SJSA1 (cell line): ENCODE data around the gene NME3. TPM values are rescaled to one million over a fixed set of nuclear protein-coding genes. Genes with fewer than 3 reads are reported as not detected.
"Not testable (repeated sequence)": the region's sequence is repeated elsewhere in the genome, so short reads cannot be mapped to it uniquely, and the experiment has no call there.

Experiments
- DNase-seq, 2 experiments: peaks; one replicate each; pipeline ENCODE4 v3.0.0-alpha.2; 2015 to 2020; ENCODE audit warnings: low spot score in 2 of 2, low read depth in 1 of 2
- H3K27ac ChIP-seq: fragments of 250-450 bp; sonication (Bioruptor Pico); 2 replicates; pipeline ENCODE4 v1.5.1; 2020; ENCODE audit warnings: mild to moderate bottlenecking, moderate library complexity
- H3K27me3 ChIP-seq: fragments of 250-450 bp; sonication (Bioruptor Pico); replicated peaks from 2 replicates; pipeline ENCODE4 v1.5.1; 2020; ENCODE audit warnings: mild to moderate bottlenecking, moderate library complexity
- H3K36me3 ChIP-seq: fragments of 250-450 bp; sonication (Bioruptor Pico); 2 replicates; pipeline ENCODE4 v1.5.1; 2020; ENCODE audit warnings: mild to moderate bottlenecking
- H3K4me1 ChIP-seq: fragments of 250-450 bp; sonication (Bioruptor Pico); replicated peaks from 2 replicates; pipeline ENCODE4 v1.6.1; 2021; ENCODE audit warnings: mild to moderate bottlenecking
- H3K4me3 ChIP-seq: fragments of 250-450 bp; sonication (Bioruptor Pico); 2 replicates; pipeline ENCODE4 v1.5.1; 2020; ENCODE audit warnings: mild to moderate bottlenecking
- H3K9me3 ChIP-seq: fragments of 250-450 bp; sonication (Bioruptor Pico); replicated peaks from 2 replicates; pipeline ENCODE4 v1.5.1; 2020; ENCODE audit warnings: mild to moderate bottlenecking
- total RNA-seq: library from RNA; depleted of rRNA; stranded (reverse); fragments of >200 nt; shearing (Covaris generic); gene quantifications from 2 replicates; pipeline ENCODE4 v1.2.3, GENCODE V29; 2014

Gene NME3
- total RNA-seq, 1 experiment from 2014 or later = 19.9 TPM

DNA sequence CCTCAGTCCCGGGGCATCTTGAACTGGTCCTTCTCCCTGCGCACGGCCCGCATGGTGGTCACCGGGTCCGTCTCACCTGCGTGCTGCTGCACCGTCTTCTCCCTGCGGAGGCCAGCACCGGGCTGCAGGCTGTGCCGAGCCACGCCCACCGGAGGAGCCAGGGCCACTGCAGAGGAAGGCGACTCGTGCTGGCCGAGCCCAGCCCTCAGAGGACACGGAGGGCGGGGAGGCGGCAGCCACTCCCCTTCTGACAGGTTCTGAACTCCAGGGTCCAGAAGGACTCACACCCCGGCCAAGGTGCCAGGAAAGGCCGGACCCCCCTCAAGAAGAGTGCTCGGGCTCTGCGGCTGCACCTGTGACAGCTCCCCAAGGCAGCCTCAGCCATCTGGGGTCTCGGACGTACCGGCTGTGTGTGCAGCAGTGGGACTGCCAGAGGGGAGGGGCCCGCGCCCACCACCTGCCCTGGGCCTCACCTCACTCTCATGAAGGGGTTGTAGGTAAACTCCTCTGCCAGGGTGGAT, 38.0 kb upstream of the NME3 start:
- Histone ChIP-seq H3K27me3 (no peaks in the 10 kb centered on the region), H3K9me3 (no peaks in the 10 kb centered on the region), H3K4me3 (no peak overlapping the region), H3K27ac (no peak overlapping the region), H3K4me1 (no peaks in the 10 kb centered on the region), H3K36me3 (peaks cover 19% of the 10 kb centered on the region)
- no peak for DNase-seq

DNA sequence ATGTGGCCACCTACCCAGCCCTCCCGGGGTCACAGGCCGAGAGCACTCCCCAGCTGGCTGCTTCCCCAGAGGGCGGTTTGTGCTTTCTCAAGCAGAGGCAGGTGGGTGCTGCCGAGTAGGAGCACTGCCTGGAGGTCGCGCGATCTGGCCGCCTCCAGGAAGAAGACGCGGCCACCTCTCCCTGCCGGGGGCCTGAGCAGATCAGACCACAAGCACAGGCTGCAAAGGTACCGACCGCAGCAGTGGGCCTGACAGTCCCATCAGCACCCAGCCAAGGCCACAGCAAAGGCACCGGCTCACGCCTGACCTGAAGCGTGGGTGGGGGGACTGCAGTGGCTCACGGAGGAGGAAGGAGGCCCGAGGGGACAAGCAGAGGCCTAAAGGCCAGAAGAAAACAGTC, 37.3 kb upstream of the NME3 start:
- Histone ChIP-seq H3K4me1 (no peaks in the 10 kb centered on the region), H3K4me3 (no peak overlapping the region), H3K27ac (no peak overlapping the region), H3K27me3 (no peaks in the 10 kb centered on the region), H3K36me3 (peaks cover 19% of the 10 kb centered on the region), H3K9me3 (no peaks in the 10 kb centered on the region)
- no peak for DNase-seq

DNA sequence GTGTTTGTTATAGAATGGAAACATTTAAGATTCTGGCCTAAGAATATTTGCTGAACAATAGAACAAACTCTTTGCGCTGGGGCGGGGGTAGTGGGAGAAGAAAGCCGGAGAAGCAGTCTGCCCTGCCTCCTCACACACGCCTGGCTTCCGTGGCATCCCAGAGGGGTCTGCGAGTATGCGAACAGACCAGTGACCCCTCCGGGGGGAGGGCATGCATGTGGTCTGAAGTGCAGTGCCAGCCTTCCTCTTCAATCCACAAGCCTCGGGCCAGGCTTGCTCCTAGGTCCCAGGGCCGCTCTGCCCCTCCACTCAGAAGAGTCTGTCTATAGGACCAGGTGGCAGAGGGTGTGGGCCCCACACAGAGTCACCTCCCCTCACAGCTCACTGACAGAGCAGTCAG, 36.3 kb upstream of the NME3 start:
- H3K36me3 ChIP-seq = peaks cover 19% of the 10 kb centered on the region
- H3K9me3 ChIP-seq = no peaks in the 10 kb centered on the region
- H3K4me3 ChIP-seq = no peak overlapping the region
- no peak overlapping the region for H3K27ac ChIP-seq
- no peak for DNase-seq
- no peaks in the 10 kb centered on the region for H3K4me1 ChIP-seq
- H3K27me3 ChIP-seq = no peaks in the 10 kb centered on the region

DNA sequence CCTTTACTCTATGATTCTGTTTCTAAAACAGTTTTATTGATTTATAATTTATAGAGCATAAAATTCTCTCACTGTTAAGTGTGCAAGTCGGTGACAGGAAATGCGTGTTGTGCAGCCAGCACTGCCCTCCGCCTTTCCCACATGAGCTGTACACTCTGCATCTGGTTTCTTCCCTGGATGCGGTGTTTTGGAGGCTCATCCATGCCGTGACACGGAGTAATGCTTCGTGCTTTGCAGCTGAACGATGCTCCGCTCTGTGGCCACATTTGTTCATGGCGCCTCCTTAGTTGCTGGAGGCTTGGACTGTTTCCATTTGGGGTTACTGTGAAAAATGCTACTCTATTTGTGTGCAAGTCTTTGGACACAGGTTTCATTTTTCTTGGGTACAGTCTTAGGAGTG, 29.4 kb upstream of the NME3 start:
- peaks cover 3% of the 10 kb centered on the region; the same call in 1 of the 2 replicates for H3K36me3 ChIP-seq
- H3K4me3 ChIP-seq = no peak overlapping the region
- H3K27ac ChIP-seq = no peak overlapping the region
- H3K4me1 ChIP-seq = no peaks in the 10 kb centered on the region
- H3K9me3 ChIP-seq = peaks cover 8% of the 10 kb centered on the region; the same call in 1 of the 2 replicates
- H3K27me3 ChIP-seq = no peaks in the 10 kb centered on the region
- no peak for DNase-seq

DNA sequence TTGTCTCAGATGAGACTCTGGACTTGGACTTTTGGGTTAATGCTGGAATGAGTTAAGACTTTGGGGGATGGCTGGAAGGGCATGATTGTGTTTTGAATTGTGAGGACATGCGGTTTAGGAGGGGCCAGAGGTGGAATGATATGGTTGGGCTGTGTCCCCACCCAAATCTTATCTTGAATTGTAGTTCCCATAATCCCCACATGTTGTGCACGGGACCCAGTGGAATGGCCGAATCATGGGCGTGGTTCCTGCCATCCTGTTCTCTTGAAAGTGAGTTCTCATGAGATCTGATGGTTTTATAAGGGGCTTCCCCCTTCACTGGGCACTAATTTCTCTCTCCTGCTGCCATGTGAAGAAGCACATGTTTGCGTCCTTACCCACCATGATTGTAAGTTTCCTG, 27.9 kb upstream of the NME3 start:
- DNase-seq, H3K9me3 ChIP-seq, H3K4me3 ChIP-seq, H3K4me1 ChIP-seq, H3K27ac ChIP-seq, H3K36me3 ChIP-seq, H3K27me3 ChIP-seq: not testable (repeated sequence)

DNA sequence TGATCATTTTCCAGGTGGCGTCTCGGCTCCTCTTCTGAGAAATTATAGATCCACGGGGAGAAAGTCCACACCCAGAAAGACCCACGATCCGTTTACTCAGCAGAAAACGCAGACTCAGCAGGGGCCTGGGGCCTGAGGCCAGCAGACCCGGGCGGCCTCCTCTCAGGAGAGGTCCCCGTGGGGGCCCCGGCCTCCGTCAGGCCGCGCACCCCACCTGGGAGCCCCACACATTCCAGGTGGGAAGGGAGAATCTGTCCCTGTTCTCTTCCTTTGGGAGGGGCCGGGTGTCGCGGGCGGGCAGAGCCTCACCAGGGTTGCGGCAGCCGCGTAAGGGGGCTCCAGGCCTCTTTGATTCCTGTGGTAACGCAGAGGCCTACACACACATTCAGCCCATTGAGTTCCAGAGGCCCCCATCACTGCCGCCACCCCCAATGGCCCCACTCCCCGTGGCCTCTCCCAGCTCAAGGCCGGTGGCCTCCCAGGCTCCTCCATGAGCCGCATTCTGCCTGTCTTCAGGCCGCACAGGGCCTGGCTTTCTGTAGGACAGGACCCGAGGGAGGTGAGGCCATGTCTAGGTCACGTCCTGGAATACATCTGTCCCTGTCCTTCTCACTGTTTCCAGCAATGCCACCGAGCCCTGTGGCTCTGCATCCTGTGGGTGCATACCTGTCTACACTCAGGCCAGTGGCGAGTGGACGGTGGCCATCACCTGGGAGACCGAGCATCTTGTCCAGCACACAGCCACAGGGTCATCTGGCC, 23.7 kb upstream of the NME3 start:
- Histone ChIP-seq H3K4me1 (no peaks in the 10 kb centered on the region), H3K4me3 (no peak overlapping the region), H3K36me3 (peaks cover 23% of the 10 kb centered on the region), H3K27me3 (no peaks in the 10 kb centered on the region), H3K9me3 (peaks cover 8% of the 10 kb centered on the region; the same call in 1 of the 2 replicates), H3K27ac (no peak overlapping the region)
- no peak for DNase-seq

DNA sequence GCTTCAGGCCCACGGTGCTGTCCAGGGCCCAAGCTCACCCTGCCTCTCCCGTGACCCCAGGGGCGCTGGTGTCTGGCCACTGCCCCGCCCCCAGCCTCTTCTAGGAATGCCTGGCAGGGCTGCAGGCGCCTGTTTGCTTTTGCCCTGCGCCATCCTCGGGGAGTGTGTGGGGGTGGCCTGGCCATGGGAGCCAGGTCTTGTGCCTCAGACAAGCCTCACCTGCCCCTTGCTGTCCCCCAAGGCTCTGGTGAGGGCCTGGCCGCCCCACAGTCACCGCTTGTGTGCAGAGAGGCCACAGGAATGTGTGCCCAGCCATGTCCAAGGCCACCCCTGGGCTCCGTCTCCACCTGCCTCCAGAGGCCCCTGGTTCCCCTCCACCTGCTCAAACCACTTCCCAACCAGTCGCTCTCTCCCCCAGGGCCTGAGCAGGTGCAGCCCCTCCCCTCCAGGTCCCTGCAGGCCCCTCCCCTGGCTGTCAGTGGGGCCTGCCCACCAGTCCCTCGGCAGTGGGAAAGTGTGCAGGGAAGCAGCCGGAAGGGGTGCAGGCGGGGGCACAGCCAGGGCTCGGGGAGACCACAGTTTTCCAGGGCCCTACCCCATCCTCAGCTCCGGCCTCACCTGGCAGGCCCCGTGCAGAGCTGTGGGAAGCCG, 23.0 kb upstream of the NME3 start:
- H3K4me1 ChIP-seq = no peaks in the 10 kb centered on the region
- no peak overlapping the region for H3K4me3 ChIP-seq

DNA sequence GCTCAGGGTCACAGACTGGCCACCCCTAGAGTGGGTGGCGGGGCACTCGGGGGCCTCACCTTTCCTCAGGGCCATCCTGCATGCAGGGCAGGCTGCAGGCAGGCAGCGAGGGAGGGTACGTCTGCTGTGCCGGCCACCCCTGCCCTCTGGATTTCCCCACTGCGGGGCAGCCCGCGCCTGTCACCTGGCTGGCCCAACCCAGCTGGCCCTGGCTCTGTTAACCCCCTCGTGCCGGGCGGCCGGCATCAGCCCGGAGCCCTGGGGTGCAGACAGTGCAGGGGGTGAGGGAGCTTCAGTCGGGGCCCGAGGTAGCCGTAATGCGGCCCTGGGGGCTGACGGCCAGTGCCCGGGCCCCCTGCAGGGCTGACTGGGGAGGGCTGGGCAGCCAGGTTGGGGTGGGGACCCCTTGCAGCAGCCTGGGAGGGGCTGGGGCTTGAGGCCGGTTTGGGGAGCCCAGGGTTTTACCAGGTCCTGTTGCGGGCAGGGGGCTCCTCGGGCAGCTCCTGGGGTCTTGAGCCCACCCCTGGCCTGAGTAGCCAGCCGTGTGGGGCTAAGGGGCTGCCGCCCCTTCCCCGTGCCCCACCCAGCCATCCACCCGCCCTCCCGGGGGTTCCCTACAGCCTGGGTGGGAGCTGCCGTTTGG, 22.4 kb upstream of the NME3 start, which contains the start of gene IGFALS:
IGFALS (minus strand) TSS at position 128 of the 643 bp plus-strand sequence; CDS start at position 75, 53 bp downstream.
- no peak within 1 kb of the TSS for H3K27ac ChIP-seq
- no peak for DNase-seq
- H3K4me1 ChIP-seq = no peaks in the 10 kb centered on the region
- no peak within 1 kb of the TSS for H3K4me3 ChIP-seq
- peaks cover 34% of the 10 kb centered on the region for H3K36me3 ChIP-seq
- H3K9me3 ChIP-seq = peaks cover 8% of the 10 kb centered on the region; the same call in 1 of the 2 replicates
- no peaks in the 10 kb centered on the region for H3K27me3 ChIP-seq

More for the DNA sequence above, 23.0 kb upstream of the NME3 start:
- H3K27ac ChIP-seq = no peak overlapping the region
- H3K27me3 ChIP-seq = no peaks in the 10 kb centered on the region
- H3K9me3 ChIP-seq = peaks cover 8% of the 10 kb centered on the region; the same call in 1 of the 2 replicates
- no peak for DNase-seq
- peaks cover 30% of the 10 kb centered on the region for H3K36me3 ChIP-seq

DNA sequence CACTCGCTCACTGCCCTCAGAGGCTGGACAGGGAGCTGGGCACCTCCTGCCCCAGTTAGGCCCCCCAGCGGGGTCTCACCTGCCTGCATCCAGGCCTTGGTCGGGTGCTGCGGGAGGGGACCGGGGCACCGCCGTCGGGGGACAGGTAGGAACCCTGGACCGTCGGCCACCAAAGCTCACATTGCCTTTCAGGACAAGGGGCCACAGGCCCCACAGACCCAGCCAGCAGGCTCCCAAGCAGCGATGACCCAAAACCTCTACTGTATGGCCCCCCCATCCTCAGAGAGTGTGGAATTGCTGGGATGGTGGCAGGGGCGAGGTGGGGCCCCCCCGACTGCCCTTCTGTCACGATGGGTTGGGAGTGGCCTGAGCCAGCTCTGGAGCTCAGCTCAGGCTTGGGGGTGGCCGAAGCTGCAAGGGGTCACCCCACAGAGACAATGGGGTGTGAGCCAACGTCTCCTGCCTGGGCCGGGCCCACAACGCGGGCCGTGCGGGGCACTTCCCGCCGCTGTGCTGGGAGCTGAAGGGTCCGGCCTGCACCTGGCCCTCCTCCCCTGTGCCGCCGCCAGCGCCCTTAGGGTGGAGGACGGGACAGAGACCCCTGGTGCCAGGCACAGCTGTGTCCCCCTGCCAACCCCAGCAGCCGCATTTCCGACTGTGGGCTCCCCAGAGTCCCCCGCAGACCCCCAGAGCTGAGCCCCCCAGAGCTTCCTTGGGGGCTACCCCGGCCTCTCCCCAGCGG, 21.7 kb upstream of the NME3 start:
- Histone ChIP-seq H3K4me3 (no peak overlapping the region), H3K27me3 (no peaks in the 10 kb centered on the region), H3K36me3 (peaks cover 41% of the 10 kb centered on the region), H3K27ac (no peak overlapping the region), H3K4me1 (no peaks in the 10 kb centered on the region), H3K9me3 (peaks cover 5% of the 10 kb centered on the region; the same call in 1 of the 2 replicates)
- no peak for DNase-seq

DNA sequence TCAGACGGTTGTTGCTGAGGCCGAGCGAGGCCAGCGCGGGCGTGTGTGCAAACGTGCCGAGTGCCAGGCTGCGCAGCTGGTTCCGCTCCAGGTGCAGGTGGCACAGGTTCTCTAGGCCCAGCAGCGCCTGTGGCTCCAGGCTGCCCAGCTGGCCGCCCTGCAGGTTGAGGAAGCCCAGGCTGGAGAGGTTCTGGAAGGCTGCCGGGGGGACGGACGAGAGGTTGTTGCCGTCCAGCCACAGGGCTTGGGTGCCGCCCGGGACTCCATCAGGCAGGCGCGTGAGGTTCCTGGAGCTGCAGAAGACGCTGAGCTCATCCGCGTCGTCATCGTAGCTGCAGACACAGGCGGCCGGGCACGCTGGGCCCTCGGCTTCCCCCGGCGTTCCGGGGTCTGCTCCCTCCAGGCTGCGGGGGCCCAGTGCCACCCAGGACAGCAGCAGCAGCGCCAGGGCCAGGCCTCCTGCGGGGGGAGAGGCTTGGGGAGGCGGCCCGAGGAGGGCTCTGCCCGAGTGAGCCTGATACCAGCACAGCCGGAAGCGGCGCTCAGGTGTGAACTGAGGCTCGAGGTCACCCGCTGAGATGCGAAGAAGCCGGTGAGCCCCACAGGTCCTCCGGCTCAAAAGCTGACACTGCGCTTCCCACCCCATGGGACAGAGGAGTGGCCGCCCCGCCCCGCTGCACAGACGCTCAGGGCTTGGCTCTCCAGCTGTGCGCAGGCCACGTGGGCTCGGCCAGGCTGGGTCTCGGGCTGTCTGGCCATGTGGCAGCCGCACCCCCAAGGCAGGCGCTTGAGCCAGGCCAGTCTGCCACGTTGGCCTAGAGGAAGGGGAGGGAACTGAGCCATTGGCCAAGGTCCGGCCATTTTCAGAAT, 20.8 kb upstream of the NME3 start:
- Histone ChIP-seq H3K9me3 (no peaks in the 10 kb centered on the region), H3K27me3 (no peaks in the 10 kb centered on the region), H3K36me3 (peaks cover 44% of the 10 kb centered on the region), H3K4me3 (no peak overlapping the region), H3K27ac (no peak overlapping the region), H3K4me1 (no peaks in the 10 kb centered on the region)
- no peak for DNase-seq

DNA sequence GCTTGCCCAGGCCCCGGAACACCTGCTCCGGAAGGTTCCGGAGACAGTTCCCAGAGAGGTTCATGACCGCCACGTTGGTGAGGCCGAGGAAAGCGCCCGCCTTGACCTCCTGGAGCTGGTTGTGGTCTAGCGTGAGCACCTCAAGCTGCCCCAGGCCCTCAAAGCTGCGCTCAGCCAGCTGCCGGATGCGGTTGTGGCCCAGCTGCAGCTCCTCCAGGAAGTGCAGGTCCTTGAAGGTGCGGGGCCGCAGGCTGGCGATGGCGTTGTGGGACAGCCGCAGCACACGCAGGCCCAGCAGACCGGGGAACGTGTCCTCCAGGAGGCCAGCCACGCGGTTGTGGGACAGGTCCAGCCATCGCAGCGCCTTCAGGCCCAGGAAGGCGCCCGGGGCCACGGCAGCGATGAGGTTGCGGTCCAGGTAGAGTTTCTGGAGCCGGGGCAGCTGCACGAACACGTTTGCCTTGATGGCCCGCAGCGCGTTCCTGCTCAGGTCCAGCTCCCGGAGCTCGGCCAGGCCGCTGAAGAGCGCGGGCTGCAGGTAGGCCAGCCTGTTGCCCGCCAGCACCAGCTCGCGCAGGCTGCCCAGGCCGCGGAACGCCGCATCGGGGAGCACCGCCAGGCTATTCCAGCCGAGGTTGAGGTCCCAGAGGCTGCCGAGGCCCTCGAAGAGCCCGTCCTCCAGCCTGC, 20.1 kb upstream of the NME3 start:
- no peak for DNase-seq
- H3K9me3 ChIP-seq = no peaks in the 10 kb centered on the region
- peaks cover 51% of the 10 kb centered on the region for H3K36me3 ChIP-seq
- H3K27ac ChIP-seq = no peak overlapping the region
- H3K27me3 ChIP-seq = no peaks in the 10 kb centered on the region
- H3K4me1 ChIP-seq = no peaks in the 10 kb centered on the region
- H3K4me3 ChIP-seq = no peak overlapping the region

DNA sequence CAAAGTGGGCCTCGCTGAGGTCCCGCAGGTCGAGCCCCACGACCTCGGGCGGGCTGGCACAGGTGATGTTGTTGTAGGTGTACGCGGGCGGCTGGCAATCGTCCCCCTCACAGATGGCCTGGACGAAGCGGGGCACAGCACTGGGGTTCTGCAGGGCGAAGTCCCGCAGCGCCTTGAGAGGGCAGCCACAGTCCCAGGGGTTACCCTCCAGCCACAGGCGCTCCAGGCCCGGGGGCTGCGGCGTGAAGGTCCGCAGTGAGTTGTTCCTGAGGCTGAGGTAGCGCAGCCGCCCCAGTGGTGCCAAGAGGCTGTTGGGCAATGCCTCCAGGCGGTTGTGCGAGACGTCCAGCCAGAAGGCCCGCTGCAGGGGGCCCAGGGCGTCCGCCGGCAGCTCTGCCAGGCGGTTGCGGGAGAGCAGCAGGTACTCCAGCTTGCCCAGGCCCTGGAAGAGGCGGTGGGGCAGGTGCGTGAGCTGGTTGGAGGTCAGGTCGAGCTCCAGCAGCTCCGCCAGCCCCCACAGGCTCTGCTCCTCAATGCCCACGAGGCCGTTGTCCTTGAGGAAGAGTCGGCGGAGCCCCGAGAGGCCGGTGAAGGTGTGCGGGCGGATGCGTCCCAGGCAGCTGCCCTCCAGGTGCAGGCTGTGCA, 19.4 kb upstream of the NME3 start:
- no peaks in the 10 kb centered on the region for H3K4me1 ChIP-seq
- no peaks in the 10 kb centered on the region for H3K9me3 ChIP-seq
- no peaks in the 10 kb centered on the region for H3K27me3 ChIP-seq
- no peak for DNase-seq
- H3K36me3 ChIP-seq = peaks cover 58% of the 10 kb centered on the region
- H3K4me3 ChIP-seq = no peak overlapping the region
- no peak overlapping the region for H3K27ac ChIP-seq
